Esophagus muscularis mucosa (tissue), 4 donors: ENCODE measurements around the gene UBE2G2. TPM values are rescaled to one million over a fixed set of nuclear protein-coding genes. Genes with fewer than 3 reads are reported as not detected.

Experiments
- DNase-seq: peaks from one replicate; pipeline ENCODE4 v3.0.0-alpha.2; 2017; ENCODE audit errors: extremely low spot score
- H3K27ac ChIP-seq, 4 donors: fragments of 200-600 bp; sonication (generic); replicated peaks in 1 of 4; 1 replicate in 3 of 4; 2 replicates in 1 of 4; pipeline ENCODE4 v1.5.1; 2016 to 2019; ENCODE audit warnings: mild to moderate bottlenecking in 1 of 4
- H3K27me3 ChIP-seq, 4 donors: fragments of 200-600 bp; sonication (generic); one replicate each; pipeline versions ENCODE4 v1.5.1 to v1.6.0; 2016 to 2019
- H3K36me3 ChIP-seq, 4 donors: fragments of 200-600 bp; sonication (generic); one replicate each; pipeline ENCODE4 v1.5.1; 2016 to 2019
- H3K4me1 ChIP-seq, 4 donors: fragments of 200-600 bp; sonication (generic); one replicate each; pipeline ENCODE4 v1.5.1; 2016 to 2019
- H3K4me3 ChIP-seq, 4 donors: fragments of 200-600 bp; sonication (generic); 1 replicate in 2 of 4; 2 replicates in 2 of 4; pipeline ENCODE4 v1.5.1; 2016 to 2019; ENCODE audit warnings: mild to moderate bottlenecking in 4 of 4, moderate library complexity in 1 of 4
- H3K9me3 ChIP-seq, 4 donors: fragments of 200-600 bp; sonication (generic); 1 replicate in 3 of 4; 2 replicates in 1 of 4; pipeline ENCODE4 v1.5.1; 2016 to 2019
- EP300 ChIP-seq: sonication (generic); formaldehyde crosslinking; IDR thresholded peaks from one replicate; pipeline ENCODE4 v1.6.1; 2017; ENCODE audit warnings: antibody characterized with exemption
- POLR2A ChIP-seq: fragments of 450-650 bp; IDR thresholded peaks from one replicate; pipeline ENCODE4 v1.6.1; 2017; ENCODE audit warnings: antibody characterized with exemption, moderate library complexity, mild to moderate bottlenecking, low read depth
- POLR2AphosphoS5 ChIP-seq, 2 donors: sonication (generic); formaldehyde crosslinking; IDR thresholded peaks; one replicate each; pipeline ENCODE4 v1.6.1; 2017; ENCODE audit warnings: antibody characterized with exemption in 2 of 2
- WGBS: methylation state at CpG from one replicate; pipeline ENCODE4 v1.1.5; 2018; 5-methylcytosine and 5-hydroxymethylcytosine counted together
- intact Hi-C: fragments of 100-400 bp; cut with DNase I; formaldehyde crosslinking; loops from one replicate; pipeline ENCODE4 v1.15.1; 2023
- total RNA-seq, 4 donors: library from RNA; depleted of rRNA; stranded (reverse); fragments of >200 nt; gene quantifications; one replicate each; pipeline versions ENCODE4 v1.1.0 to v1.2.1, GENCODE V29; 2016
- TF ChIP-seq, protein P1 (sequence below), 3 experiments: fragments of 200-600 bp in 2 of 3; fragments of 450-650 bp in 1 of 3; sonication (generic) in 2 of 3; IDR thresholded peaks; one replicate each; pipeline ENCODE4 v1.5.1; 2017 to 2019; ENCODE audit warnings: antibody characterized with exemption in 3 of 3, mild to moderate bottlenecking in 2 of 3, moderate library complexity in 1 of 3

UBE2G2 gene
- total RNA-seq, 4 donors from 2014 or later = 74.4 to 174 (median 81.7) TPM

DNA sequence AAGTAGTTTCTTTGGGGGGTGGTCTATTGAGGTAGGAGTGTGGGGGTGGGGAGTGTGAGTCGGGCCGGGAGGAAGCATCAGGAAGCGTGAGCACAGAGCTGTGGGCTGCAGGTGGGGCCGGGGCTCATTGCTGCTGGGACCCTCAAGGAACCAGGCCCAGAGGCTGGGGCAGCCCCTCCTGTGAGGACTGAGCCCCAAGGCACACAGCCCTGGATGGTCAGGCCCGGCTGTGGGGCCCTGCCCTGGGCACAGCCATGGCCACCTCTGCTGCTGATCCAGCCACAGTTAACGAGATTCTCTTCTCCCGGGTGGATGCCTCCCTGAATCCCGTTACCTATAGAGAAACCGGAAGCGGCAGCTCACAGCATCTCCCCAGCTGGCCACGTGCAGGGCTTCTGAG is 39.2 kb upstream of the UBE2G2 start:
- intact Hi-C loops = no loop called here
- Histone ChIP-seq H3K9me3 (no peaks in the 10 kb centered on the region), H3K27ac (no peak overlapping the region), H3K36me3 (no peaks in the 10 kb centered on the region), H3K4me3 (no peak overlapping the region), H3K27me3 (peaks cover 0 to 40% (median 3%) of the 10 kb centered on the region in 4 donors), H3K4me1 (peaks cover 11 to 17% (median 16%) of the 10 kb centered on the region in 4 donors)
- TF ChIP-seq, protein P1, sequence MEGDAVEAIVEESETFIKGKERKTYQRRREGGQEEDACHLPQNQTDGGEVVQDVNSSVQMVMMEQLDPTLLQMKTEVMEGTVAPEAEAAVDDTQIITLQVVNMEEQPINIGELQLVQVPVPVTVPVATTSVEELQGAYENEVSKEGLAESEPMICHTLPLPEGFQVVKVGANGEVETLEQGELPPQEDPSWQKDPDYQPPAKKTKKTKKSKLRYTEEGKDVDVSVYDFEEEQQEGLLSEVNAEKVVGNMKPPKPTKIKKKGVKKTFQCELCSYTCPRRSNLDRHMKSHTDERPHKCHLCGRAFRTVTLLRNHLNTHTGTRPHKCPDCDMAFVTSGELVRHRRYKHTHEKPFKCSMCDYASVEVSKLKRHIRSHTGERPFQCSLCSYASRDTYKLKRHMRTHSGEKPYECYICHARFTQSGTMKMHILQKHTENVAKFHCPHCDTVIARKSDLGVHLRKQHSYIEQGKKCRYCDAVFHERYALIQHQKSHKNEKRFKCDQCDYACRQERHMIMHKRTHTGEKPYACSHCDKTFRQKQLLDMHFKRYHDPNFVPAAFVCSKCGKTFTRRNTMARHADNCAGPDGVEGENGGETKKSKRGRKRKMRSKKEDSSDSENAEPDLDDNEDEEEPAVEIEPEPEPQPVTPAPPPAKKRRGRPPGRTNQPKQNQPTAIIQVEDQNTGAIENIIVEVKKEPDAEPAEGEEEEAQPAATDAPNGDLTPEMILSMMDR (IDR thresholded peaks at IDR 0.05) = no peak
- TF ChIP-seq POLR2AphosphoS5 (IDR thresholded peaks at IDR 0.05) = no peak
- TF ChIP-seq POLR2A = no peak
- no peak for TF ChIP-seq EP300
- DNase-seq = no peak
- WGBS = 83% methylated on average over 9 of the region's 11 CpGs

DNA sequence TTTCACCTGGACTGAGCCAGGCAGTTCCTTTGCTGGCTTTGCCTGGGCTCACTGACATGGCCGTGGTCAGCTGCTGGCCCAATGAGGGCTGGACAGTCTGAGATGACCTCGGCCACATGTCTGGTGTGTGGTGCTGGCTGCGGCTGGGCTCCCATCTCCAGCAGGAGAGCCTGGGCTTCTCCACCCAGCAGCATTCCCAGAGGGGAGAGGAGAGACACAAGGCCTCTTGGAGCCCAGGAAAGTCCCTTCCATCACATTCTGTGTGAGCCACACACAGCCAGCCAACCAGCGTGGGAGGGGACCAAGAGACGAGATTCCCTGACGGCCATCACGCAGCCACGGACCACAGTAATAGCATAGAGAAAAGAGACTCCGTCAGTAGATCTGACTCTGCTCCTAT is 37.3 kb upstream of the UBE2G2 start:
- DNase-seq = no peak
- intact Hi-C loops = no loop called here
- no peak for TF ChIP-seq POLR2A
- TF ChIP-seq EP300 = no peak
- no peak for TF ChIP-seq POLR2AphosphoS5 (IDR thresholded peaks at IDR 0.05)
- TF ChIP-seq, protein P1 (IDR thresholded peaks at IDR 0.05) = no peak
- Histone ChIP-seq H3K36me3 (no peaks in the 10 kb centered on the region), H3K27me3 (peaks cover 0 to 26% (median 0%) of the 10 kb centered on the region in 4 donors), H3K4me1 (peaks cover 5 to 10% (median 9%) of the 10 kb centered on the region in 4 donors), H3K4me3 (no peak overlapping the region), H3K9me3 (no peaks in the 10 kb centered on the region), H3K27ac (no peak overlapping the region)
- 92% methylated on average over 6 of the region's 9 CpGs for WGBS

DNA sequence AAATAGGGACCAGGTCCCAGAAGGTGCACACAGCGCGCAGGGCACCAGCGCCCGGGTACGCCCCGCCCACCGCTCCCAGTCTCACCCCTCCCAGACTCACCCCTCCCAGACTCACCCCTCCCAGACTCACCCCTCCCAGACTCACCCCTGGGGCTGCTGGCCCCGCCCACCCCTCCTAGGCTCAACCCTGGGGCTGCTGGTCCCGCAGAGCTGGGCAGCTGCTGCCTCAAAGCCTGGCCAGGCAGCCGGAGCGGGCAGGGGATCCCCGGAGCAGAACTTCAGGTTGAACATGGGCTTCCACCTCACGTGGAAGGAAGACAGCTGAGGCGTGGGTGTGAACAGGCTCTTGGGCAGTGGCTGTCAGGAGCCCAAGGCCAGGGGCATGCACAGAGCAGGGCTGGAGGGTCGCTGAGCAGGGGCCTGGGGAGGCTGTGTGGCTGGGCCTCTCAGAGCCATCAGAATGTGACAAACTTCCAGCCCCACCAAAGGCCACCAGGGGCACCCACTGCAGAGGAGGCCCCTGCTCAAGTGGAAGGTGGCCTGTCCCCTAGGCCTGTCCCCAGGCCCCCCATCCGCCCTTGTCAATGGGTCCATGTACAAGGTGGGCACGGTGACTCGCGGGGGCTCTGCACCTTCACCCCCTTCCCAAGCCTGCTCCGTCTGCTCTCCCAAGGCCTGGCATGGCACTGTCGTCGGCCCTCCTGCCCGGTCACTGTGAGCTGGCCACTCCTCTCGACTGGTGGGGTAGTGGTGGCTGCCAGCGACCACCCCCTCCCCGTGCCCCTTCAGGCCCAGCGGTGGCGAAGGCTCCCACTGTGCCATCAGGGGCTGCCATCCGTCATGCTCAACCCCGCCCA is 36.6 kb upstream of the UBE2G2 start:
- DNase-seq = no peak
- Histone ChIP-seq H3K36me3 (no peaks in the 10 kb centered on the region), H3K27ac (no peak overlapping the region), H3K4me3 (no peak overlapping the region), H3K4me1 (peaks cover 5 to 10% (median 9%) of the 10 kb centered on the region in 4 donors), H3K27me3 (peaks cover 0 to 23% (median 0%) of the 10 kb centered on the region in 4 donors), H3K9me3 (no peaks in the 10 kb centered on the region)
- intact Hi-C loops = no loop called here
- TF ChIP-seq POLR2AphosphoS5 (IDR thresholded peaks at IDR 0.05) (no peak), POLR2A (no peak), EP300 (no peak)
- 89% methylated on average over 21 of the region's 30 CpGs for WGBS

DNA sequence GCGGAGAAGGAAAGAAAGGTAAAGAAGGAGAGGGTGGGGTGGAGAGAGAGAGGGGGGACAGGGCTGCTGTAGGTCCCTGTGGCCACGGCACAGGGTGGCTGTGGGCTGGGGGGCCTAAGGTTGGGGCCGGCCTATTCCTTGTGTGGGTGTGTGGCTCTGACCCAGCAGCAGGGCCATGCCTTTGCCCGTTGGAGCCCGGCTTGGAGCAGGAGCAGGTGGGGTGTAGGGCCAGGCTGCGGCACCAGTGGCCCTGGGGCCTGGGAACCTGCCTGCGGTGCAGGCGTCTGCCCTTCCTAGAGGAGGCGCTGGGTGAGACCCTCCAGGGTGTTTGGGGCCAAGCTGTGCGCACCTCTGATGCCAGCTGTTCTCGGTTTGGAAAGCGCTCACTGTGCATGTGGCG is 35.9 kb upstream of the UBE2G2 start:
- Histone ChIP-seq H3K27me3 (peaks cover 0 to 16% (median 0%) of the 10 kb centered on the region in 4 donors), H3K4me3 (no peak overlapping the region), H3K27ac (no peak overlapping the region), H3K36me3 (no peaks in the 10 kb centered on the region), H3K4me1 (peaks cover 5 to 10% (median 9%) of the 10 kb centered on the region in 4 donors), H3K9me3 (no peaks in the 10 kb centered on the region)
- intact Hi-C loops = no loop called here
- WGBS = 95% methylated on average over 5 of the region's 13 CpGs
- no peak for TF ChIP-seq POLR2AphosphoS5 (IDR thresholded peaks at IDR 0.05)
- no peak for DNase-seq

DNA sequence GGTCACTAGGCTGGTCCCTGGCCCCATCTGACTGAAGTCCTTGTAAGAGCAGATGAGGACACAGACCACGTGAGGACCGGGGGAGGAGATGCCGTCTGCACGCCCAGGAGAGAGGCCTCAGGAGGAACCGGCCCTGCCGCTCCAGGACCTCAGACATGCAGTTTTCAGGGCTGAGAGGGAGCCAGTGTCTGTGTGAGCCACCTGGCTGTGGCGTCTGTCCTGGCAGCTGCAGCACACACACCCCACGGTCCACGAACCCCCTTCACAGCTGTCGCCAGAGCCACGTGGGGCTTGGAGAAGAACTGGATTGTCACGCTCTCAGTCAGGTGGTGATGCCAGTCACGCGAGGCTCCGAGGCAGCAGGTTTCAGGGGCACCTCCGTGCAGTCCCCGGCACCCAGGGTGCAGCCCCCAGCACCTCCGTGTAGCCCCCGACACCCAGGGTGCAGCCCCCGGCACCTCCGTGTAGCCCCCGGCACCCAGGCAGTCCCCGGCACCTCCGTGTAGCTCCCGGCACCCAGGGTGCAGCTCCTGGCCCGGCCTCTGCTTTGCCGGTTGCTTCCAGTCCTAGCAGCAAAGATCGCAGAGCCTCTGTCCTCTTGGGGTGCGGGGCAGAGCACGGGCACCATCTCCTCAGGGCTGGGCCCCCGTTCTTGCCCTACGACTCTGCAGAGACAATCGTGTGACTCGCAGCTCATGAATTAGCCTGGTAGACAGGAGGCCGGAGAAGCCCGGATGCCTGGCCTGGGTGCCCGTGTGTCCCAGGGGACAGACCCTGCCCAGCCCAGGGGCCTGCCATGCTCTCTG is 35.2 kb upstream of the UBE2G2 start:
- H3K4me1 ChIP-seq = peaks cover 5 to 10% (median 9%) of the 10 kb centered on the region in 4 donors
- no peaks in the 10 kb centered on the region for H3K9me3 ChIP-seq
- no peak overlapping the region for H3K4me3 ChIP-seq
- DNase-seq = no peak
- WGBS = 62% methylated on average over 23 of the region's 37 CpGs
- intact Hi-C loops = no loop called here
- H3K36me3 ChIP-seq = no peaks in the 10 kb centered on the region
- H3K27me3 ChIP-seq = peaks cover 0 to 9% (median 0%) of the 10 kb centered on the region in 4 donors
- H3K27ac ChIP-seq = no peak overlapping the region
- TF ChIP-seq, protein P1 (IDR thresholded peaks at IDR 0.05) = no peak
